B cell (primary cell): ENCODE measurements around the gene LAMA3.

Experiments
- EZH2 ChIP-seq: IDR thresholded peaks from 2 replicates; pipeline ENCODE4 v1.6.1; 2012; ENCODE audit warnings: borderline replicate concordance, low read depth, mild to moderate bottlenecking, moderate library complexity, low read length; ENCODE audit not compliant: insufficient read depth, poor library complexity, severe bottlenecking
- TF ChIP-seq, protein P1 (sequence below): fragments of 200-600 bp; IDR thresholded peaks from one replicate; pipeline ENCODE4 v1.8.0; 2022; ENCODE audit warnings: antibody characterized with exemption, mild to moderate bottlenecking

DNA sequence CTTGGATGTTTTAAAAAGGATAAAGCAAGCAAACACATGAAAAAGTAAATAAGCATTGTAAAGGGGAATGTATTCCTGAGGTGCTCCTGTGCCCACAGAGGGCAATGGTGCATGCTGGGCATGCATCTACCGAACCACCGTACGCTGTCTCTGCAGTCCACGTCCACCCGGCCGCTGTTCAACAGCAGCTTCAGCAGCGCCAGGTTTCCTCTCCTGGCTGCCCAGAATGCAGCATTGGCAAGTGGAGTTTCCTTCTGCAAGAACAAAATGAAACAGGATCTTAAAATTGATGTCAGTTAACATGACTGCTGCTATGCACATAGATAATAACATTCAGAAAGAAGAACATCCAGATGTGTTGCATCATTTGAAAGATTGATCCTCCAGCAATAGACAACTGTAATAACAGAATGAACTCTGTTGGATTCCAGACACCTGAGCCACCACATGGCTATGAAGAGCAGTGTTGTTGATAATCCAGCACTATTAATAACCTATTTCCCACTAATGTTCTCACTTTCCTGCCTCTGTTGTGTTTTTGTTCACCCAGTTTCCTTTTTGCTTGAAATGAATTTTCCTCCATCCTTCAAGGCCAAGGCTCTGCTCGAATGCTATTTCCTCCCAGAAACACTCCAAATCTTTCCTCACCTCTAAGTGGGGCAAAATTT is 40.2 kb upstream of the LAMA3 start:
- TF ChIP-seq, protein P1, sequence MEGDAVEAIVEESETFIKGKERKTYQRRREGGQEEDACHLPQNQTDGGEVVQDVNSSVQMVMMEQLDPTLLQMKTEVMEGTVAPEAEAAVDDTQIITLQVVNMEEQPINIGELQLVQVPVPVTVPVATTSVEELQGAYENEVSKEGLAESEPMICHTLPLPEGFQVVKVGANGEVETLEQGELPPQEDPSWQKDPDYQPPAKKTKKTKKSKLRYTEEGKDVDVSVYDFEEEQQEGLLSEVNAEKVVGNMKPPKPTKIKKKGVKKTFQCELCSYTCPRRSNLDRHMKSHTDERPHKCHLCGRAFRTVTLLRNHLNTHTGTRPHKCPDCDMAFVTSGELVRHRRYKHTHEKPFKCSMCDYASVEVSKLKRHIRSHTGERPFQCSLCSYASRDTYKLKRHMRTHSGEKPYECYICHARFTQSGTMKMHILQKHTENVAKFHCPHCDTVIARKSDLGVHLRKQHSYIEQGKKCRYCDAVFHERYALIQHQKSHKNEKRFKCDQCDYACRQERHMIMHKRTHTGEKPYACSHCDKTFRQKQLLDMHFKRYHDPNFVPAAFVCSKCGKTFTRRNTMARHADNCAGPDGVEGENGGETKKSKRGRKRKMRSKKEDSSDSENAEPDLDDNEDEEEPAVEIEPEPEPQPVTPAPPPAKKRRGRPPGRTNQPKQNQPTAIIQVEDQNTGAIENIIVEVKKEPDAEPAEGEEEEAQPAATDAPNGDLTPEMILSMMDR: no peak
- no peak for TF ChIP-seq EZH2
